PFSK-1 (cell line): Measurements from ENCODE around the gene FAM117A.

Experiments used
- POLR2AphosphoS5 ChIP-seq: IDR thresholded peaks from 2 replicates; pipeline ENCODE4 v1.6.1; 2012; ENCODE audit warnings: low read depth, mild to moderate bottlenecking, control low read depth, low read length, moderate library complexity
- TAF1 ChIP-seq: IDR thresholded peaks from 2 replicates; pipeline ENCODE4 v1.6.1; 2012; ENCODE audit warnings: low read length, control low read depth, borderline replicate concordance; ENCODE audit not compliant: insufficient read depth

DNA sequence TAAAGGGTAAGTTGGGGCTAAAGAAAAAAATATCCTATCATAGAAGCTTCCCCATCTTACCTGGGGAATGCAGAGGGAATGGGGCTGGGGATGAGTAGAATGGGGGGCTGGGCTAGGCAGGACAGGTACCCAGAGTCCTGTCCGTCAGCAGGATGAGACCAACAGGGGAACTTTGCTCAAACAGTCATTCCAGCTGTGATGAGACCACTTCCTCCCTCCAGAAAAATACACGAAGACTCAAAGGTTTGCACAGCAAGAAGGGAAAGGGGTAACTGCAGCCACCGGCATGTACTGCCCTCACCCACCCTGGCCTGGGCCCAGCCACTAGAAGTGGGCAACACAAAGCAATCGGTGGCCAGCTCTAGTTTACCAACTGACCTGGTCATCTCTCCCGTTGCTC lies 35.5 kb downstream of the FAM117A start:
- TF ChIP-seq POLR2AphosphoS5 (no peak), TAF1 (no peak)
